ENCODE measurements around the gene PSMD9. TPM values are rescaled to one million over a fixed set of nuclear protein-coding genes. Genes with fewer than 3 reads are reported as not detected.
"Not testable (repeated sequence)": the region's sequence is repeated elsewhere in the genome, so short reads cannot be mapped to it uniquely, and the experiment has no call there.

PSMD9 gene
- total RNA-seq, 1 donor from 2014 or later, result 66.2 TPM

GRCh38 chr12:121917950-121918678 lies 29.5 kb downstream of the PSMD9 start, which contains the start of gene CFAP251:
TSS of gene CFAP251 (plus strand) at chr12:121918592. CDS start at chr12:121921306, 2,714 bp downstream.
- intact Hi-C loops (cut with micrococcal nuclease), result loop anchor here (1.0 kb wide), 2 partner anchors 30 to 79 kb away; partner anchors contain the start of gene PSMD9

GRCh38 chr12:121918679-121919038 lies 30.1 kb downstream of the PSMD9 start:
- intact Hi-C loops (cut with micrococcal nuclease), result loop anchor here (1.0 kb wide), 2 partner anchors 30 to 79 kb away; partner anchors contain the start of gene PSMD9

GRCh38 chr12:121921066-121921465 lies 32.5 kb downstream of the PSMD9 start:
- intact Hi-C loops (cut with micrococcal nuclease), result no loop called here

- intact Hi-C loops (cut with micrococcal nuclease), result no loop called here
These were observed 36.7 kb downstream of the PSMD9 start for GRCh38 chr12:121925358-121925695.

- intact Hi-C loops (cut with micrococcal nuclease), result no loop called here
These were observed 38.5 kb downstream of the PSMD9 start for GRCh38 chr12:121926874-121927706.

GRCh38 chr12:121927813-121928212 lies 39.2 kb downstream of the PSMD9 start:
- intact Hi-C loops (cut with micrococcal nuclease), result no loop called here

GRCh38 chr12:121929545-121929944 lies 41.0 kb downstream of the PSMD9 start:
- intact Hi-C loops (cut with micrococcal nuclease), result not testable (repeated sequence)

- intact Hi-C loops (cut with micrococcal nuclease), result no loop called here
These were observed 42.3 kb downstream of the PSMD9 start for GRCh38 chr12:121930862-121931261.

GRCh38 chr12:121932176-121932536 lies 43.6 kb downstream of the PSMD9 start:
- intact Hi-C loops (cut with micrococcal nuclease), result no loop called here

- intact Hi-C loops (cut with micrococcal nuclease), result no loop called here
These were observed 44.4 kb downstream of the PSMD9 start for GRCh38 chr12:121932914-121933521.

- intact Hi-C loops (cut with micrococcal nuclease), result no loop called here
These were observed 45.1 kb downstream of the PSMD9 start for GRCh38 chr12:121933522-121934308.

- intact Hi-C loops (cut with micrococcal nuclease), result no loop called here
These were observed 45.7 kb downstream of the PSMD9 start for GRCh38 chr12:121934309-121934664.

- intact Hi-C loops (cut with micrococcal nuclease), result no loop called here
These were observed 49.1 kb downstream of the PSMD9 start for GRCh38 chr12:121937654-121938053.

GRCh38 chr12:121939186-121939585 lies 50.6 kb downstream of the PSMD9 start:
- intact Hi-C loops (cut with micrococcal nuclease), result no loop called here

GRCh38 chr12:121939992-121940766 lies 51.6 kb downstream of the PSMD9 start:
- intact Hi-C loops (cut with micrococcal nuclease), result no loop called here

GRCh38 chr12:121942145-121942718 lies 53.6 kb downstream of the PSMD9 start:
- intact Hi-C loops (cut with micrococcal nuclease), result no loop called here

GRCh38 chr12:121943926-121944325 lies 55.3 kb downstream of the PSMD9 start:
- intact Hi-C loops (cut with micrococcal nuclease), result no loop called here

GRCh38 chr12:121946313-121947025 lies 57.9 kb downstream of the PSMD9 start:
- intact Hi-C loops (cut with micrococcal nuclease), result no loop called here

- intact Hi-C loops (cut with micrococcal nuclease), result no loop called here
These were observed 59.4 kb downstream of the PSMD9 start for GRCh38 chr12:121947981-121948380.
